ENCODE data around the gene PARG.
"Not testable (repeated sequence)": the region's sequence is repeated elsewhere in the genome, so short reads cannot be mapped to it uniquely, and the experiment has no call there.

- not testable (repeated sequence) for TF ChIP-seq CTCF (IDR thresholded peaks at IDR 0.05); POLR2AphosphoS5 (IDR thresholded peaks at IDR 0.05; ENCODE audit: insufficient read depth in 1 of 2, low read depth in 1 of 2)
These were observed 6.9 kb upstream of the PARG start for GRCh38 chr10:49948737-49949136.
